GM23338 (cell line): ENCODE measurements around the gene MAP4K3. TPM values are rescaled to one million over a fixed set of nuclear protein-coding genes. Genes with fewer than 3 reads are reported as not detected.

Source experiments
- ATAC-seq: fragments of 200-7000 bp; cut with Tn5 transposase; 3 replicates; pipeline ENCODE4 v1.9.1; 2020
- DNase-seq: peaks from one replicate; pipeline ENCODE4 v3.0.0-alpha.2; 2015; ENCODE audit warnings: low spot score
- H2AFZ ChIP-seq: fragments of 200-600 bp; sonication (generic); 2 replicates; pipeline ENCODE4 v1.8.0; 2016; ENCODE audit warnings: antibody characterized with exemption, mild to moderate bottlenecking, moderate library complexity
- H3F3A ChIP-seq: fragments of 200-600 bp; sonication (generic); replicated peaks from 2 replicates; pipeline ENCODE4 v1.8.0; 2017; ENCODE audit warnings: antibody characterized with exemption, mixed run types, low read depth
- H3K27ac ChIP-seq: fragments of 200-600 bp; sonication (generic); 2 replicates; pipeline ENCODE4 v1.6.1; 2016; ENCODE audit warnings: low read depth
- H3K27me3 ChIP-seq: fragments of 200-600 bp; sonication (generic); 2 replicates; pipeline ENCODE4 v1.8.0; 2016; ENCODE audit warnings: mild to moderate bottlenecking, mixed run types, moderate library complexity; ENCODE audit not compliant: insufficient read depth
- H3K36me3 ChIP-seq: fragments of 200-600 bp; sonication (generic); 2 replicates; pipeline ENCODE4 v1.8.0; 2016; ENCODE audit warnings: mild to moderate bottlenecking; ENCODE audit not compliant: insufficient read depth
- H3K4me1 ChIP-seq: fragments of 200-600 bp; sonication (generic); 2 replicates; pipeline ENCODE4 v1.8.0; 2016; ENCODE audit warnings: mild to moderate bottlenecking, moderate library complexity; ENCODE audit not compliant: insufficient read depth
- H3K4me2 ChIP-seq: fragments of 200-600 bp; sonication (generic); 2 replicates; pipeline ENCODE4 v1.7.1; 2017; ENCODE audit warnings: mixed run types
- H3K4me3 ChIP-seq: fragments of 200-600 bp; sonication (generic); 2 replicates; pipeline ENCODE4 v1.6.1; 2016; ENCODE audit warnings: mixed run types
- H3K79me2 ChIP-seq: fragments of 200-600 bp; sonication (generic); replicated peaks from 2 replicates; pipeline ENCODE4 v1.8.0; 2017; ENCODE audit warnings: mild to moderate bottlenecking; ENCODE audit not compliant: insufficient read depth
- H3K9me2 ChIP-seq: fragments of 200-600 bp; sonication (generic); 2 replicates; pipeline ENCODE4 v1.8.0; 2017; ENCODE audit not compliant: insufficient read depth
- H4K20me1 ChIP-seq: fragments of 200-600 bp; sonication (generic); replicated peaks from 2 replicates; pipeline ENCODE4 v1.8.0; 2017; ENCODE audit warnings: mild to moderate bottlenecking; ENCODE audit not compliant: insufficient read depth
- H3K27ac Mint-ChIP-seq: 2 replicates; pipeline ENCODE4 v1.8.0; 2020; ENCODE audit warnings: inconsistent platforms, mild to moderate bottlenecking, moderate library complexity, mixed read lengths
- H3K27me3 Mint-ChIP-seq: 3 replicates; pipeline ENCODE4 v1.8.0; 2022; ENCODE audit warnings: low read depth, mild to moderate bottlenecking, moderate library complexity, mixed read lengths, inconsistent platforms; ENCODE audit not compliant: insufficient read depth, poor library complexity
- H3K36me3 Mint-ChIP-seq: 3 replicates; pipeline ENCODE4 v1.8.0; 2021; ENCODE audit warnings: low read depth, mild to moderate bottlenecking, inconsistent platforms, moderate library complexity, mixed read lengths
- H3K4me1 Mint-ChIP-seq: 3 replicates; pipeline ENCODE4 v1.8.0; 2020; ENCODE audit warnings: mild to moderate bottlenecking, inconsistent platforms, mixed read lengths
- H3K4me3 Mint-ChIP-seq: 3 replicates; pipeline ENCODE4 v1.8.0; 2021; ENCODE audit warnings: moderate library complexity, mild to moderate bottlenecking, inconsistent platforms, mixed read lengths
- H3K9me3 Mint-ChIP-seq: 3 replicates; pipeline ENCODE4 v1.8.0; 2020; ENCODE audit warnings: moderate library complexity, mild to moderate bottlenecking, inconsistent platforms, mixed read lengths
- CREB1 ChIP-seq: fragments of 250-450 bp; sonication (Bioruptor Pico); IDR thresholded peaks from 2 replicates; pipeline ENCODE4 v1.5.0; 2020; ENCODE audit warnings: low read depth, mild to moderate bottlenecking, moderate library complexity
- CTCF ChIP-seq, 2 experiments: fragments of 200-600 bp in 1 of 2; sonication (generic) in 1 of 2; conservative IDR thresholded peaks; 2 replicates each; pipeline versions ENCODE4 v1.5.1 to v1.6.1; 2016 to 2017; ENCODE audit warnings: antibody characterized with exemption in 2 of 2, low read depth in 2 of 2, mild to moderate bottlenecking in 2 of 2, moderate library complexity in 1 of 2
- EZH2 ChIP-seq: fragments of 200-600 bp; sonication (generic); IDR thresholded peaks from one replicate; pipeline ENCODE4 v1.8.0; 2017; ENCODE audit warnings: antibody characterized with exemption, mild to moderate bottlenecking, low read depth; ENCODE audit not compliant: unreplicated experiment
- EZH2phosphoT487 ChIP-seq: fragments of 200-600 bp; sonication (generic); IDR thresholded peaks from one replicate; pipeline ENCODE4 v1.8.1; 2018; ENCODE audit warnings: antibody characterized with exemption; ENCODE audit not compliant: unreplicated experiment
- JUNB ChIP-seq: IDR thresholded peaks from one replicate; pipeline ENCODE4 v1.6.1; 2016; ENCODE audit warnings: antibody characterized with exemption; ENCODE audit not compliant: unreplicated experiment
- NANOG ChIP-seq: IDR thresholded peaks from 2 replicates; pipeline ENCODE4 v1.6.1; 2016; ENCODE audit warnings: antibody characterized with exemption, borderline replicate concordance
- POLR2AphosphoS5 ChIP-seq: IDR thresholded peaks from 2 replicates; pipeline ENCODE4 v1.6.1; 2016; ENCODE audit warnings: antibody characterized with exemption, low read depth
- REST ChIP-seq: IDR thresholded peaks from one replicate; pipeline ENCODE4 v1.6.1; 2018; ENCODE audit warnings: antibody characterized with exemption; ENCODE audit not compliant: unreplicated experiment
- STAT1 ChIP-seq: IDR thresholded peaks from one replicate; pipeline ENCODE4 v1.6.1; 2016; ENCODE audit warnings: antibody characterized with exemption; ENCODE audit not compliant: unreplicated experiment
- ZNF114 ChIP-seq: fragments of 250-450 bp; sonication (Bioruptor Pico); IDR thresholded peaks from 2 replicates; pipeline ENCODE4 v1.5.0; 2020; ENCODE audit warnings: mild to moderate bottlenecking, moderate library complexity
- ZNF331 ChIP-seq: fragments of 250-450 bp; sonication (Bioruptor Pico); IDR thresholded peaks from 2 replicates; pipeline ENCODE4 v1.5.0; 2020; ENCODE audit warnings: low read depth, mild to moderate bottlenecking, moderate library complexity
- ZNF462 ChIP-seq: fragments of 250-450 bp; sonication (Bioruptor Pico); IDR thresholded peaks from 2 replicates; pipeline ENCODE4 v1.5.0; 2020; ENCODE audit warnings: mild to moderate bottlenecking, moderate library complexity
- polyA plus RNA-seq: library from polyadenylated mRNA; unstranded; fragments of >200 nt; fragmentation: Nextera tagmentation; extraction: Ambion mirVana; gene quantifications from 2 replicates; pipeline ENCODE4 v1.2.1, GENCODE V29; 2016
- total RNA-seq: library from RNA; depleted of rRNA; stranded (reverse); fragments of >200 nt; shearing (Covaris generic); gene quantifications from 2 replicates; pipeline ENCODE4 v1.2.3, GENCODE V29; 2014
- TF ChIP-seq, protein P1 (sequence below): IDR thresholded peaks from 2 replicates; pipeline ENCODE4 v1.6.1; 2016; ENCODE audit warnings: antibody characterized with exemption

Gene MAP4K3
- total and polyA plus RNA-seq, 2 experiments from 2014 or later, result 33.0 to 90.7 TPM

- Mint-ChIP-seq H3K27me3 (no peaks in the 10 kb centered on the region), H3K4me1 (peaks cover 13% of the 10 kb centered on the region; the same call in 2 of the 3 replicates), H3K9me3 (peaks cover 21% of the 10 kb centered on the region), H3K27ac (no peak overlapping the region), H3K4me3 (no peak overlapping the region), H3K36me3 (peaks cover 20% of the 10 kb centered on the region)
- no peaks in the 10 kb centered on the region for H3F3A ChIP-seq
- H3K27ac ChIP-seq, result no peak overlapping the region
- no peak overlapping the region for H3K4me2 ChIP-seq
- no peaks in the 10 kb centered on the region for H3K27me3 ChIP-seq
- ATAC-seq (no peak), DNase-seq (no peak)
- H3K9me2 ChIP-seq, result no peaks in the 10 kb centered on the region
- peaks cover 10% of the 10 kb centered on the region for H3K4me1 ChIP-seq
- H4K20me1 ChIP-seq, result no peaks in the 10 kb centered on the region
- no peaks in the 10 kb centered on the region for H3K36me3 ChIP-seq
- no peak for TF ChIP-seq CTCF (conservative IDR thresholded peaks at IDR 0.05; ENCODE audit: low read depth in 2 of 2)
- TF ChIP-seq, protein P1, sequence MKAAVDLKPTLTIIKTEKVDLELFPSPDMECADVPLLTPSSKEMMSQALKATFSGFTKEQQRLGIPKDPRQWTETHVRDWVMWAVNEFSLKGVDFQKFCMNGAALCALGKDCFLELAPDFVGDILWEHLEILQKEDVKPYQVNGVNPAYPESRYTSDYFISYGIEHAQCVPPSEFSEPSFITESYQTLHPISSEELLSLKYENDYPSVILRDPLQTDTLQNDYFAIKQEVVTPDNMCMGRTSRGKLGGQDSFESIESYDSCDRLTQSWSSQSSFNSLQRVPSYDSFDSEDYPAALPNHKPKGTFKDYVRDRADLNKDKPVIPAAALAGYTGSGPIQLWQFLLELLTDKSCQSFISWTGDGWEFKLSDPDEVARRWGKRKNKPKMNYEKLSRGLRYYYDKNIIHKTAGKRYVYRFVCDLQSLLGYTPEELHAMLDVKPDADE, result no peak
- TF ChIP-seq ZNF331, result no peak
- no peak for TF ChIP-seq EZH2phosphoT487
- no peak for TF ChIP-seq CREB1
- no peak for TF ChIP-seq ZNF114
- no peak for TF ChIP-seq ZNF462 (CRISPR knock-in tag)
- TF ChIP-seq JUNB, result no peak
- no peak for TF ChIP-seq EZH2
- TF ChIP-seq STAT1, result no peak
- TF ChIP-seq NANOG, result no peak
- no peak for TF ChIP-seq POLR2AphosphoS5
- TF ChIP-seq REST, result no peak
- H3K79me2 ChIP-seq, result no peaks in the 10 kb centered on the region
- H3K4me3 ChIP-seq, result no peak overlapping the region
- H2AFZ ChIP-seq, result no peak overlapping the region
Observed at GRCh38 chr2:39234754-39235153, 202.3 kb downstream of the MAP4K3 start.
